Mesenchymal stem cell (in vitro differentiated cells and primary cell): ENCODE results near the gene KDM4C.

Experiments used
- DNase-seq: peaks from one replicate; pipeline ENCODE4 v3.0.0-alpha.2; 2013
- H2AFZ ChIP-seq: one replicate; pipeline ENCODE4 v1.6.1; 2013; ENCODE audit warnings: low read depth, mild to moderate bottlenecking, control low read depth, inconsistent platforms, low read length, moderate library complexity
- H2AK5ac ChIP-seq: 2 replicates; pipeline ENCODE4 v1.6.1; 2013; ENCODE audit warnings: low read length, moderate library complexity, mild to moderate bottlenecking, inconsistent platforms; ENCODE audit not compliant: severe bottlenecking
- H2BK120ac ChIP-seq: one replicate; pipeline ENCODE4 v1.6.1; 2013; ENCODE audit warnings: low read depth, mild to moderate bottlenecking, inconsistent platforms, low read length, moderate library complexity
- H2BK12ac ChIP-seq, 2 experiments: one replicate each; pipeline ENCODE4 v1.6.1; 2013; ENCODE audit warnings: inconsistent platforms in 2 of 2, low read length in 2 of 2, mild to moderate bottlenecking in 2 of 2, moderate library complexity in 2 of 2, control low read depth in 1 of 2
- H2BK15ac ChIP-seq: one replicate; pipeline ENCODE4 v1.6.1; 2013; ENCODE audit warnings: mild to moderate bottlenecking, low read depth, inconsistent platforms; ENCODE audit not compliant: poor library complexity, severe bottlenecking
- H2BK5ac ChIP-seq: 2 replicates; pipeline ENCODE4 v1.6.1; 2013; ENCODE audit warnings: low read depth, mild to moderate bottlenecking, low read length, control low read depth, inconsistent platforms; ENCODE audit not compliant: poor library complexity, severe bottlenecking
- H3K14ac ChIP-seq, 2 experiments: one replicate each; pipeline ENCODE4 v1.6.1; 2013; ENCODE audit warnings: inconsistent platforms in 2 of 2, low read length in 2 of 2, control low read depth in 1 of 2, mild to moderate bottlenecking in 1 of 2, moderate library complexity in 1 of 2
- H3K18ac ChIP-seq, 2 experiments: one replicate each; pipeline ENCODE4 v1.6.1; 2013; ENCODE audit warnings: inconsistent platforms in 2 of 2, low read length in 2 of 2, control low read depth in 1 of 2, low read depth in 1 of 2, mild to moderate bottlenecking in 1 of 2
- H3K23ac ChIP-seq, 2 experiments: one replicate each; pipeline ENCODE4 v1.6.1; 2013; ENCODE audit warnings: inconsistent platforms in 2 of 2, low read length in 2 of 2, mild to moderate bottlenecking in 2 of 2, moderate library complexity in 2 of 2, control low read depth in 1 of 2
- H3K27ac ChIP-seq: 2 replicates; pipeline ENCODE4 v1.5.1; 2013; ENCODE audit warnings: mild to moderate bottlenecking, moderate library complexity, low read length, control low read depth, inconsistent platforms; ENCODE audit not compliant: poor library complexity, severe bottlenecking
- H3K27me3 ChIP-seq, 2 experiments: 2 replicates each; pipeline versions ENCODE4 v1.6.1 to v1.7.0; 2013; ENCODE audit warnings: low read length in 2 of 2, mild to moderate bottlenecking in 2 of 2, moderate library complexity in 2 of 2, control low read depth in 1 of 2, inconsistent platforms in 1 of 2; ENCODE audit not compliant: control insufficient read depth in 1 of 2, insufficient read depth in 1 of 2
- H3K36me3 ChIP-seq, 2 experiments: 2 replicates each; pipeline versions ENCODE4 v1.6.1 to v1.7.0; 2013; ENCODE audit warnings: low read length in 2 of 2, control low read depth in 1 of 2, inconsistent platforms in 1 of 2, low read depth in 1 of 2, mild to moderate bottlenecking in 1 of 2; ENCODE audit not compliant: insufficient read depth in 2 of 2, control insufficient read depth in 1 of 2
- H3K4ac ChIP-seq, 2 experiments: one replicate each; pipeline ENCODE4 v1.6.1; 2013; ENCODE audit warnings: inconsistent platforms in 2 of 2, low read length in 2 of 2, mild to moderate bottlenecking in 2 of 2, moderate library complexity in 2 of 2, control low read depth in 1 of 2, low read depth in 1 of 2
- H3K4me1 ChIP-seq: 2 replicates; pipeline ENCODE4 v1.6.1; 2013; ENCODE audit warnings: low read depth, low read length, control low read depth; ENCODE audit not compliant: control insufficient read depth, insufficient read depth
- H3K4me2 ChIP-seq: 2 replicates; pipeline ENCODE4 v1.6.1; 2013; ENCODE audit warnings: low read length, mild to moderate bottlenecking, inconsistent platforms; ENCODE audit not compliant: poor library complexity, severe bottlenecking
- H3K4me3 ChIP-seq, 2 experiments: 2 replicates each; pipeline versions ENCODE4 v1.5.1 to v1.7.0; 2013; ENCODE audit warnings: low read length in 2 of 2, mild to moderate bottlenecking in 2 of 2, control low read depth in 1 of 2, low read depth in 1 of 2; ENCODE audit not compliant: insufficient read depth in 1 of 2
- H3K79me1 ChIP-seq: replicated peaks from 2 replicates; pipeline ENCODE4 v1.6.1; 2013; ENCODE audit warnings: mild to moderate bottlenecking, control low read depth, low read length, inconsistent platforms; ENCODE audit not compliant: poor library complexity, severe bottlenecking
- H3K9ac ChIP-seq: 2 replicates; pipeline ENCODE4 v1.7.0; 2013; ENCODE audit warnings: mild to moderate bottlenecking, low read length, moderate library complexity
- H3K9me3 ChIP-seq: 2 replicates; pipeline ENCODE4 v1.7.0; 2013; ENCODE audit warnings: mild to moderate bottlenecking, low read length; ENCODE audit not compliant: control insufficient read depth
- H4K8ac ChIP-seq: one replicate; pipeline ENCODE4 v1.6.1; 2013; ENCODE audit warnings: inconsistent platforms, mild to moderate bottlenecking, low read length, moderate library complexity
- H4K91ac ChIP-seq: one replicate; pipeline ENCODE4 v1.6.1; 2013; ENCODE audit warnings: mild to moderate bottlenecking, low read length, inconsistent platforms
- WGBS: methylation state at CpG from one replicate; pipeline ENCODE4 v1.1.7; 2013; ENCODE audit warnings: mixed read lengths; 5-methylcytosine and 5-hydroxymethylcytosine counted together

Gene KDM4C

GRCh38 chr9:6818292-6818922 is 60.6 kb downstream of the KDM4C start:
- H3K14ac ChIP-seq, result no peak overlapping the region
- H2BK120ac ChIP-seq, result no peak overlapping the region
- H3K18ac ChIP-seq, result no peak overlapping the region
- H4K91ac ChIP-seq, result no peak overlapping the region
- 96% methylated on average over 3 of the region's 4 CpGs for WGBS
- H3K27ac ChIP-seq, result no peak overlapping the region
- H3K79me1 ChIP-seq, result peaks cover 12% of the 10 kb centered on the region
- no peak overlapping the region for H3K9ac ChIP-seq
- no peak overlapping the region for H3K4ac ChIP-seq
- no peaks in the 10 kb centered on the region for H3K4me1 ChIP-seq
- no peak overlapping the region for H3K4me2 ChIP-seq
- peaks cover 4 to 30% of the 10 kb centered on the region in 2 experiments for H3K36me3 ChIP-seq
- H4K8ac ChIP-seq, result no peak overlapping the region
- H2AK5ac ChIP-seq, result no peak overlapping the region
- no peak for DNase-seq
- H2BK12ac ChIP-seq, result no peak overlapping the region
- H2BK5ac ChIP-seq, result no peak overlapping the region
- no peak overlapping the region for H2AFZ ChIP-seq
- H3K4me3 ChIP-seq, result no peak overlapping the region
- H3K9me3 ChIP-seq, result no peaks in the 10 kb centered on the region
- H3K27me3 ChIP-seq, result no peaks in the 10 kb centered on the region
- no peak overlapping the region for H3K23ac ChIP-seq
- H2BK15ac ChIP-seq, result no peak overlapping the region

GRCh38 chr9:6819112-6819511 is 61.3 kb downstream of the KDM4C start:
- Histone ChIP-seq H3K4ac (no peak overlapping the region), H4K8ac (no peak overlapping the region)

GRCh38 chr9:6819529-6819928 is 61.8 kb downstream of the KDM4C start:
- Histone ChIP-seq H3K18ac (no peak overlapping the region), H2BK15ac (no peak overlapping the region), H2BK5ac (no peak overlapping the region), H2AFZ (no peak overlapping the region), H3K4me3 (no peak overlapping the region), H3K4ac (no peak overlapping the region), H4K8ac (no peak overlapping the region), H3K79me1 (peaks cover 14% of the 10 kb centered on the region), H3K9me3 (no peaks in the 10 kb centered on the region), H4K91ac (no peak overlapping the region), H3K4me2 (no peak overlapping the region), H3K27ac (no peak overlapping the region), H3K14ac (no peak overlapping the region), H3K27me3 (no peaks in the 10 kb centered on the region), H3K9ac (no peak overlapping the region), H3K4me1 (no peaks in the 10 kb centered on the region), H3K36me3 (peaks cover 6 to 33% of the 10 kb centered on the region in 2 experiments), H2AK5ac (no peak overlapping the region), H2BK120ac (no peak overlapping the region), H2BK12ac (no peak overlapping the region), H3K23ac (no peak overlapping the region)
- no peak for DNase-seq
- WGBS, result 100% methylated on average over 1 of the region's 3 CpGs

More at GRCh38 chr9:6819112-6819511, 61.3 kb downstream of the KDM4C start:
- H2BK120ac ChIP-seq, result no peak overlapping the region
- H3K14ac ChIP-seq, result no peak overlapping the region
- H2AK5ac ChIP-seq, result no peak overlapping the region
- WGBS, result 96% methylated on average over 2 of the region's 2 CpGs
- no peaks in the 10 kb centered on the region for H3K9me3 ChIP-seq
- H2BK5ac ChIP-seq, result no peak overlapping the region
- H2AFZ ChIP-seq, result no peak overlapping the region
- no peak overlapping the region for H3K27ac ChIP-seq
- DNase-seq, result no peak
- no peak overlapping the region for H3K4me3 ChIP-seq
- H3K4me2 ChIP-seq, result no peak overlapping the region
- H3K23ac ChIP-seq, result no peak overlapping the region
- no peak overlapping the region for H4K91ac ChIP-seq
- H3K79me1 ChIP-seq, result peaks cover 14% of the 10 kb centered on the region
- no peaks in the 10 kb centered on the region for H3K27me3 ChIP-seq
- no peak overlapping the region for H3K18ac ChIP-seq
- H3K4me1 ChIP-seq, result no peaks in the 10 kb centered on the region
- H2BK15ac ChIP-seq, result no peak overlapping the region
- peaks cover 6 to 35% of the 10 kb centered on the region in 2 experiments for H3K36me3 ChIP-seq
- no peak overlapping the region for H3K9ac ChIP-seq
- H2BK12ac ChIP-seq, result no peak overlapping the region

- H3K4me1 ChIP-seq, result no peaks in the 10 kb centered on the region
- H2AFZ ChIP-seq, result no peak overlapping the region
- no peak overlapping the region for H3K4me2 ChIP-seq
- peaks cover 14% of the 10 kb centered on the region for H3K79me1 ChIP-seq
- H3K27me3 ChIP-seq, result no peaks in the 10 kb centered on the region
- H3K36me3 ChIP-seq, result peaks cover 6 to 22% of the 10 kb centered on the region in 2 experiments
- no peak overlapping the region for H2BK120ac ChIP-seq
- H4K8ac ChIP-seq, result no peak overlapping the region
- no peak overlapping the region for H3K4me3 ChIP-seq
- no peak overlapping the region for H2BK15ac ChIP-seq
- H3K14ac ChIP-seq, result no peak overlapping the region
- no peak overlapping the region for H3K27ac ChIP-seq
- H3K23ac ChIP-seq, result no peak overlapping the region
- H3K4ac ChIP-seq, result no peak overlapping the region
- H3K9me3 ChIP-seq, result no peaks in the 10 kb centered on the region
- no peak for DNase-seq
- H2AK5ac ChIP-seq, result no peak overlapping the region
- no peak overlapping the region for H2BK12ac ChIP-seq
- WGBS, result 75% methylated on average over 1 of the region's 3 CpGs
- no peak overlapping the region for H4K91ac ChIP-seq
- H3K18ac ChIP-seq, result no peak overlapping the region
- no peak overlapping the region for H2BK5ac ChIP-seq
- H3K9ac ChIP-seq, result no peak overlapping the region
These were observed 64.9 kb downstream of the KDM4C start for GRCh38 chr9:6822696-6823095.
